HG03196 (cell line): Measurements from ENCODE around the gene GSDME.

Experiments used
- ATAC-seq: cut with Tn5 transposase; IDR thresholded peaks from one replicate; pipeline ENCODE4 v1.9.1; 2021; ENCODE audit not compliant: unreplicated experiment

Gene GSDME

DNA sequence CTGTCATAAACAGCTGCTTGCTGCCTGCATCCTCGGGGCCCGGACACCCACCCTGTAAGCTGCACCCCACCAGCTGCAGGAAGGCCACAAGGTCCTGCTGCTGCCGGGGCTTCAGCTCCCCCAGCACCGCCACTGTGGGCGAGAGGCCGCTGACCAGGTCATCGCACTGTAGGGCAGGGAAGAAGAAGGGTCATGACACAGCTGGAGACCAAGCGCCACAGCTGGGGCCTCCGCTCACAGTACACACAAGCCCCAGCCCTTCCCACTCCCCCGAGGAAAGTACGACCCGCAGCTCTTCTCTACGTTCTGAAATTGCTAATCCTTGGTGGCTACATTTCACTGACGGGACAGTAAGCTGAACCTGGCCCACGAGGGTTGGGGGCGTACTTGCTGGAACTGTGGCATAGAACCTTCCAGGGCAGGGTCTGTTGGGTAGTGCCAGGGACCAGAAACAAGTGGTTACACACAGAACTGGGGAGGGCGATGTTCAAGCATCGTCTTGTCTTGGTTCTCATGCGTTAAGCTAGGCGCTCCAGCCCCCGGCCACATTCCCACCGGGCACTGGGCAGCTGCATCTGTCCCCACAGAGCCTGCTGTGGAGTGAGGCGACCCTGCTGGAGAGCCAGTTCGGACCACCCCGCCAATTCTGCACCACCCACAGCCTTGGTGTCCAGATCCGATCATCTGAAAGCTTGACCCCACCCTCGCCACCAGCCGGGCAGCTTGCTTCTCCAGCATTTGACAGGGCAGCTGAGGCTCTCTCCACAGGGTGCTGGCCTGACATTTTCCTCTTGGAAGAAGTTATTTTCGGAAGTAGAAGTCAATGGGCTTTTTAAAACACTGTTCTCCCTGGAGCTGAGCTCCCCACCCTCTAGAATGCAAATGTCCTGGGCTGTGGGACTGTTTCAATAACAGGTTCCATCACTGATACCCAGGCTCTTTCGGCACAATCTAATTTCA is 50.8 kb downstream of the GSDME start:
- no peak for ATAC-seq

DNA sequence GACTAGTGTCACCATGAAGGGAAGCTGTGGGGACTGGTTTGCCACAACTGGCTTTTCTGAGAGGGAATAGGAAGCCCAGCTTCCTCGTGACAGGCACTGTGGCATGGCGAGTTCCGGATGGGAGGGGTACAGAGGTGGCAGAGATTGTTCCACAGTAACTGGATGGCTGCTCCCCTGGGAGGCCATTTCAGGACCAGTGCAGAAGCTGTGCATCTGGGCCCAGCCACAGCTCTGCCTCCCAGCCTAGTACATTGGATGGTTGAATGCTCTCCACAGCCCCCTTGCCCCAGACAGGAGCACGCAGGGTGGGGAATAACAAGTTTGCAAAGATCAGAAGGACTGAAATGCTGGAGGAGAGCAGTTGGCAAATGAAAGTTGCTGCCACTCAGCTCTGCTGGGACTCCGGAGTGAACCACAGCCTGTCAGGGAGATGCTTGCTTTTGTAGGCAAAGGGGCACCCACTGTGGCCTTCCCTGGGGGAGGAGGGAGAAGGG is 51.8 kb downstream of the GSDME start:
- ATAC-seq, result no peak

DNA sequence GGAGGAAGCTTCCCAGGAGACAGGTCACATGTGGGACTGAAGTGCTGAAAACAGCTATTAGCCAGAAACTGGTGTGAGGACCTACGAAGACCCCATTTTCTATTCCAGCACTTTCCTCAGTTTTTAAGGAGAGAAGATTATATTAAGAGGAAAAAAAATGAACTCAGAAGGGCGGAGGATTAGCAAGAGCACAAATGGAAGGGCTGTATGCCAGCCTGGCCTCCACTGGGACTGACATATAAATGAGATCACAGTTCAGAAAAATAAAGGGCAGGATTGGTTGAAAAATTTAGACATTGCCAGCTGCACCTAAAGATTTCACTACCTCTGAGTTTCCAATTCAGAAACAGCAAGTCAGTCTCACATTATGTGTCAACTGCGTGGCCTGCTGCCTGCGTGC is 53.0 kb downstream of the GSDME start:
- no peak for ATAC-seq

DNA sequence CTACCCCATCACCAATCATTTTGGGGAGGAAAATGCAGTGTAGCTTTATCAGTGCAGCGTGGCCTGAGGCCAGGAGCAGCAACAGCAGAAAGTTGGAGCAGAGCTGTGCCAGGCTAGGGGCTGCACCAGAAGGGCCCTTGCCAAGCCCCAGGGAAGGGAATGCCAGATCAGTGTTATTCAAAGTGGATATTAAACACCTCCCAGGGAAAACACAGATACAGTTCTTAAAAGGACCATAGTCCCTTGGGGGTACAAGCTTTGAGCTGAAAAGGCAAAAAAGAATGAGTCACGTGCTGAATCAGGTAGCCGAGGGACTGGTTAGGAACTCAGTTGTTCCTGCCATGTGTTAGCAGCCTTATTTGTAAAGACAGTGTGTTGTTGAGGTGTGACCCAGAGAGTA is 54.0 kb downstream of the GSDME start:
- ATAC-seq, result no peak

DNA sequence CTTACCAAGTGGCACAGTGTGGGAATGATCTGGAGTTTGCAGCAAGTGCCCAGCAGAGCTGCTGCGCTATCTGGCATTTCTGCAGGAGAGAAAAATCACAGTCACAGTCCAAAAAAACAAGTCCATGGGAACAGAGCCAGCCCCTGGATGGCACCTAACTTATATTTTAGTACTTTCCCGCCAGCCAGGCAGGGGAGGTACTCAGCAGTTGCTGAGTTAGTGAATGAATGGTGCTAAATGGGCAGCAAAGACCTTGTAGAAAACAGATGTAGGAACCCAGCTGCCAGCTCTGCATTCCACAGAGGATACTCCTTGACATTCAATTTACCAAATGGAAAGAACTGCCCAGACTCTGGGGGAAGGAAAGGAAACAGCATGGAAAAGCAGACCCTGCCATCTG is 54.5 kb downstream of the GSDME start:
- ATAC-seq, result no peak

DNA sequence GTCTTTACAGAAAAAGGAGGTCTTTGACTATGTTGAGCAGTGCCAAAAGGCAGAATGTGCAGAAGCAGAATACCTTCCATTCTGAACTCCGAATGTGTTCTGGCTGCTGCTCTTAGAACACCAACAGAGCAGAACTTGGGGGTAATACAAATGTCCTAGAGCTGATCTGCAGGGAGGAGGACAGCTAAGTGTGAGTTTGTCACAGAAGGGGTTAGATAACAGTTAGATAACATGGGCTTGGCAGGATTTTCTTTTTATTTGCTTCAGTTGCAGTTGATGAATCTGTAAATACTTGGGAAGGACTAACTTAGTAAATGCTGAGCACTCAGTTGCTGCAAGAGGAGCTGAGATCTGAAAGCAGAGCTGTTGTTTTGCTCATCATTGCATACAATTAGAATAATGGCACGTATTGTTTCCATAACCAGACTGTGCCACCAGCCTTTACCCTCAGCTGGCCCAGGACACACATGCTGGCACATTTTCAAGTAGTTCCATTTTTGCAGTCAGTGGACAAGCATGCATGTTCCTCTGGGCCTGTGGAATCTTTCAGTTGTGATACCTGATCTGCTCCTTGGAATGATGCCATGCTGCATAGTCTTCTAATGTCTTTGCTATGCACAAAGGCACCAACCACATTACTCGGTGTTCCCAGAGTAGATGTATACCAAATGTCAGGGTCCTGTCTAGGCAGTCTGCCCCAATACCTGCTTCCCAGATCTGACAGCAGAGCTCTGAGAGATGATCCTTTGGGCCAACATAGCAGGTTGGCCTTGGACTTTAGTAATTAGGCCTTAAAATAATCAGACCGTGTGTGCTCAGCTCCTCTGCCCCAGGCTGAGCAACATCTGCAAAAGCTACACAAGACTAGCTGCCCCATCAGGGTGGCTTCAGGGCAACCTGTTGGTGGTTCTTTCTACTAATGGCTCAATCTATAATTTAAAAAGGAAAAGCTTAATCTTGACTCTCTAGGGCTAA is 55.7 kb downstream of the GSDME start:
- ATAC-seq, result no peak

DNA sequence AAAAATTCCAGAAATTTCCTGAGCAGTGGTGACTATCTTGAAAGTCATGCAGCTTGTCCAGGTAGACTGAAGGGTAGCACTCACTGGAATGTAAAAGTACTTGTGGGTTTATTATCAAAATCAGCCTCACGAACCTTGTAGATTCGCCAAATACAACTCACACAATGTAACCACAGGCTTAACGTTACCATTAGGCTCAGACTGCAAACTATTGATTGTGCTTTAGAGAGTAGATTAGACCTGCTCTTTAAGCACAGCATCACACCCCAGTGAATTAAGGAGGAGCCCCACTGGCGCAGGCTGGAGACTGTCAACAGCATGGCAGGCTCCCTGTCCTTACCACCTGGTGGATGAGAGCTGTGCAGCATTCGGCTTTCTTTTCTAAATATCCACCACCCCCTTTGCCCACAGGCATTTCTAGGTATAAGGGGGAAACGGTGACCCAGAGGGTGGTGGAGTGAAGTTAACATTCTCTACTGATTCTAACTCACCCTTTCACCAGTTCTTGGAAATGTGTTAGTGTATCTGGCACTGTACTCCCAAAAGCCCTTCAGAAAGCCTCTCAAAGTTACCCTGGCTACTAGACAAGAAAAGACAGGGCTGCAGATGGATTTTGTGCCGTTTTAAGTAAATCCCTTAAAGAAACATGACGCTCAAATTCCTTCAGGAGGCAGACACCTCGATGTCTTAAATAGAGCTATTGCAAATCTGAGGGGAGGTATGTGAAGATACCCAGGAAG is 56.6 kb downstream of the GSDME start:
- no peak for ATAC-seq

DNA sequence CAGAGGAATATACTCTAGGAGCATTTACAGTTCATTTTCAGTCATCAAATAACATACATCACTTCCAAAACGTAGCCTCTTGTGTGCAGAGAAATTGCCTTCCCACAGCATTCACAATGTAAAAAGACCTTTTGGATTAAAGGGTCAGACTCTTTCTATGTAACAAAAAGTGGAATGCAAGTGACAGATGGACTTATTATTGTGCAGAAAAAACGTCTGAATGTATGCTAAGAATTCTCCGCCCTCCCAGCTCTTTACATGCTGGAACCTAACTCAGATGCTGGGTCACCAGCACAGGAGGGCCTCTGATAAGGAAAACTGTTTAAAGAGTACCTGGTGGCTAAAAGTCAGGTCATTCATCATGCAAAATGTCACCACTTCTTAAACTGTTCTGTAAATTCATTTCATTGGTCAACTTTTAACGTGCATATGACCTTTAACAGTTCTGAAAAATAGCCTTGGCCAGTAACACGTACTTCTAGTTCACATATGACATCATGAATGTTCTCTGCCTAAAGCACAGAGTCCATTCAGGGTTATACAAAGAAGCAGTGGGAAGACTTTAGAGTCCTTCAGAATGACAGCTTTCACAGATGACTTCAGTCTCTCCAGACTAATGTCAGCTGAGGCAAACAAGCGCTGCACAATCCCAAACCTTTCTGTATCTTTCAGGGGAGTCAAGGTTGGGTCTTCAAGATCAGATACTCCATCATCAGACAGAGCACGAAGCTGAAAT is 58.6 kb downstream of the GSDME start:
- ATAC-seq, result no peak

DNA sequence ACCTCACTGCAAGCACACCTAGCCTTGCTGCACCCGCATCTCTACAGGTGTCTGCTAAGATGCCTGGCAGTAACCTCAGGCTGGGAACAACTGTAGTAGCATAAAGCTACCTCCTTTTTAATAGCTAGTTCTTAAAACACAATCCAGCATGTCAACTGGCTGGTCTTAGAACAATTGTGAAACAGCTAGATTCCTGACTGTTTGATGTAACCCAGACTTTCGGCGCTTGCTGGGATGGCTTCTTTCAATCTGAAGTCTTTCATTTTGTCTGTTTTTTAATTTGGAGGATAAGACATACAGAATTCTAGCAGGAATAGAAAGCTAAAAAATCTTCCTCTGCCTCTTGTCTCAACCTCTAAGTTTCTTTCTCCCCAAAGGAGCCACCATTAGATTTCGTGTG is 59.8 kb downstream of the GSDME start:
- no peak for ATAC-seq

DNA sequence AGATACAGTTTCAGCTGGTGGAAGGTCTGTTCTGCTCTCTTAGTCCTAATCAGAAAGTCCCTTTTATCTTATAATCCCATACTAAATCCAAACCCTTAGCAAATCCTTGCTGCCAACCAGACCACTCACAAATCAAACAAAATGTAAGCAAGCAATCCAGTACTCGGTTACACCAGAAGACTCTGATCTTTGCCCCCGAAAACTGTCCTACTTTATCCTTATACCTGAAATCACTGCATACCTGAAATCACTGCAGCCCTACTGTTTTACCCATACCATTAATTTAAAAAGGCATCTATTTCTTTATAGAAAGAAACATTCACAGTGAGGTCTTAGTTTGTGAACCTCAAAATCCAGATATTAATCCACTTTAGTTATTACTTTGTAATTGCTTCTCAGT is 64.7 kb downstream of the GSDME start:
- no peak for ATAC-seq

DNA sequence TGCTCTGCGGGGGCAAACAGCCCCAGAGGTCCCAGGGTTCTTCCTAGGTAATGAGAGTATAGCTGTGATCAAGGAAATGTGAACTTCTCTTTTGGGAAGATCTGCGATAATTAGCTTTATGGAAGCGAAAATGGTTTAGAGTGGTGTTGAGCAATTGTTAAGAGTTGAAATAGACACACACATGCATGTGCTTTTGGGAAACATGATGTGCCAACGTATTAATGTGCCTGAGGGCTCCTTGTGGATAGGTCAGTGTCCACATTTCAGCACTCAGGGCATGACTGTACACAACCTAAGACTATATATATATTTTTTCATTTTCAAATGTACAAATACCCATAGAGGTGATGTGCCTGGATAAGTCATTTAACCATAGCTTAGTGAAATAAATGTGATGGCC is 67.0 kb downstream of the GSDME start:
- ATAC-seq, result no peak

DNA sequence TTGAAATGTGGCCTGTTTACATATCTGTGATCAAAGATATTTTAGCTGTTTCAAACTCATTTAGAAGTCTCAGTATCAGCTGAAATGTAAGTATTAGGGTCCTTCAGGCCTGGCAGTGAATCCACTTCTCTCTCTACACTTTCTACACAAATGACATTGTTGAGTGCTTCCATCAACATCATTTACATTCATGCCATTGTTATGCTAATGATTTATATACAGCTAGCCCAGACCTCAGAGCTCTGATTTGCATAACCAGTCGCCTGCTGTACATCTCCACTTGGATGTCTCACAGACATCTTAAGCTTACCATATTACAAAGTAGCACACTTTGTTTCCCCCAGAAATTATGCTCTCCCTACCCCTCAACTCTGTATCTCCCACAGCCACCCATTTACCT is 71.6 kb downstream of the GSDME start:
- ATAC-seq, result no peak

DNA sequence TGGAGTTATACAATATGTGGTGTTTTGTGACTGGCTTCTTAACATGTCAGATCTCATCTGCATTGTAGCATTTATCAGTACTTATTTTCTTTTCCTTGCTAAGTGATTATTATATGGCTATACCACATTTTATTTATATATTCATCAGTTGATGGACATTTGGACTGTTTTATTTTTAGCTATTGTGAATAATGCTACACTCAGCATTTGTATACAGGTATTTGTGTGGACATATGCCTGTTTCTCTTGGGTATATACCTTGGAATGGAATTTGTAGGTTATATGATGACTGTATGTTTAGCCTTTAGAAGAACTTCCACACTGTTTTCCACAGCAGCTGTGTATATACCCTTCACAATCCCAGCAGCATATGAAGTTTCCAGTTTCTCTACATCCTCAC is 86.5 kb downstream of the GSDME start:
- no peak for ATAC-seq

DNA sequence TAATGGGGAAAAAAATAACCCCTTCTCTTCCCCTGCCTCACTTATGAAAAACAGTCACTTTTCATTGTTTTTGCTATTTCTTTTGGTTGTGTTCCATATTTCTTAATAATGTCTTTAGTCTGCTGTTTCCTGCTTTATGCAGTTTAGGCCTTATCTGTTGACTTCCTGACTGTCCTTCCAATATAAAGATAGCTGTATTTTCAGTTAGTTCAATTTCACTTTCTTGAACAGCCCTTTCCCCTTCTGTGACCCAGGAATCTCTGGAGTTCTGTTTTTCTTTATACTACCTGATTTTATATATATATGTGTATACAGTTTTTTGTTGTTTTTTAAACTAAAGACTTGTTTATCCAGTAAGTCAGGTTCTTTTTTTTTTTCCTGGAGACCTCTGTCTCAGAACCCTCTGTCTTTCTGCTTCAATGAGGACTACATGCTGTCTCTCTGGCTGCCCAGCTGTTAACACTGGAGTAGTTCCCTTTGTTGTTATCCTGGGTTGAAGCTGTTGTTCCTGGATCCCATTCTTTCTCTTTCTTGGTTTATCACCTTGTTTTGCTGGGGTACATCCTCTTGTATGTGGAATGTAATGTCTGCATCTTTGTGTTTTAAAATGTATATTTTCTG is 87.2 kb downstream of the GSDME start:
- ATAC-seq, result no peak

DNA sequence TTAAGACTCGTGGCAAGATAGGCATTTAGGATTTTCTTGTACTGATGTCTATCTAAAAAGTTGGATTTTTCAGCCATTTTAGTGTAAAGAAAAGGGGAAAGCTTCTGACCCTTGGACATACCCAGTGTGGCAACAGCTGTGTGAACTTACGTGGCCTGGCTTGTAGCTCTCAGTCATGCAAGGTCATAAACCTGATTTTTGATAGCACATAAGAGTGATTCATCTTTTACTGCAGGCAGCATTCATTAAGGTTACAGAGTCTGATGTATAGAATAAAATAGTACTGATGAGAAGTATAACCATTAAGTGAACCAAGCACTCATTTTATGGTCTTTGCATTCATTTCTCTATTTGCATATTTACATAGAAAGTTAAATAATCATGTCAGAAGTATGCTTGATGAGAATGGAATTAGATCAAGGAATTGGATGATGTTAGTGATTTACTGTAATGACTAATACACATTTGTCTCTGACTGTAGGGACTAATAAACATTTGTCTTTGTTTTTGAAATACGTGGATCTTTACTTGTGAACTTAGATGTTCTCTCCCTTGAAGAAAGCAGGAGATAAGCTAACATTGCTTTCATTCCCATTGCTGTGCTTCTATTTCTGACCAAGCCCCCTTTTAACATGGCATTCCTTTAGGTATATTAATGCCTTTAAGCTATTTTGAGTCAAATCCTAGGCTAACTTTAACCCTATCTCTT is 88.2 kb downstream of the GSDME start:
- no peak for ATAC-seq

DNA sequence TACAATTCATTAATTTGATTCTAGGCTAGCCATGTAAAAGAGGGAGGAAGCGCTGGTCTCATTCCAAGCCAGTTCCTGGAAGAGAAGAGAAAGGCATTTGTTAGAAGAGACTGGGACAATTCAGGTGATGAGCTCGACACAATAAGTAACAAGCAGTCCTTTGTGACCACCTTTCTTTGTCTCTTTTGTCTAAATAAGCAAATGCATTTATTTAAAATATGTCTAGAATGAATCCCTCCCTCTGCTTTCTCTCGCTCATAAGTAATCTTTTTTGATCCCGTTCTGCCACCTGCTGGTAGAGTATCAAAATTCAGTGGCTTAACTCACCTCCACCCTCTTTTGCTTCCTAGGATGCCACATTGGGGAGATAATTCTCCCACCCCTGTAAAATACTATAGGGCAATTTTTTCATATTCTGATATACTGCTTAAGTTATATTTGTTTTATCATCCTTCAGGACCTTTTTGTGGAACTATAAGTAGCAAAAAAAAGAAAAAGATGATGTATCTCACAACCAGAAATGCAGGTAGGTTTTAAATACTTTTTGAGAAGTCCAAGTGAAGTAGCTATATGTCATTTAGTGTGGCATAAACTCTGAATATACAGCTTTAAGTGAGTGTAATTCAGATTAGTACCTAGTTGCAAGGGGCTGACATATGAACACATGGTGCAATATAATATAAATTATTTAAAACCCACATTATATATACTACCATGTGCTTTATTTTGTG is 91.5 kb downstream of the GSDME start:
- ATAC-seq, result peak; percentile 67

DNA sequence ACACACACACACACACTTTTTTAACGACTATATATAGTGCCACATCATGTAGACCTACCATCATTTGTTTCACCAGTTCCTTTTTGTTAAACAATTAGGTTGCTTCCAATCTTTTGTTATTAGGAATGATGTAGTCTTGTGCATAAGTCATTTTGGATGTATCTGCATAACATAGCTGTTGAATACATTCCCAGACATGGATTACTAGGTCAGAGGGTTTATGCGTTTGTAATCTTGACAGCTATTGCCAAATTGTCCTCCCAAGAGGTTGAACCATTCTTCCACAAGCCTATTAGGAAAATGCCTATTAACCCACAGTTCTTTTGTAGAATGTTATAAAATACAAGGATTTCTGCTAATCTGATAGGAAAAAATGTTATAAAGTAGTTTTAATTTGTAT is 96.7 kb downstream of the GSDME start:
- no peak for ATAC-seq

DNA sequence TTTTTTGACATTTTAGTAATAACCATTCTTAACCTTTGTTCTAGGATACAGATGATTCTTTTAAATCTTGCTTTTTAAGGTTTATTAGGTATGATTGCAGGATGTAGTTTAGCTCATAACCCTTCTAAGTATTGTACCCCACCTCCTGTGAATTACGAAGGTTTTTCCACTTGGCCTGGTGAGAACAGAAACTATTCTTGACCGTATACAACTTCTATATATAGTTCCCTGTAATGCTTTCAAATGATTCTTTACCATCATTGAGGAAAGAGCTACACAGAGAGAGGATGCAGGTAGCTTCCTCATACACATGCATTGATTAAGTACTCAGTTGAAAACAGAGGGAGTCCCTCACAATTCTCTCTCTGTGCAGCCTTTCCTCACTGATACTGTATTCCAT is 97.8 kb downstream of the GSDME start:
- ATAC-seq, result peak; percentile 57

DNA sequence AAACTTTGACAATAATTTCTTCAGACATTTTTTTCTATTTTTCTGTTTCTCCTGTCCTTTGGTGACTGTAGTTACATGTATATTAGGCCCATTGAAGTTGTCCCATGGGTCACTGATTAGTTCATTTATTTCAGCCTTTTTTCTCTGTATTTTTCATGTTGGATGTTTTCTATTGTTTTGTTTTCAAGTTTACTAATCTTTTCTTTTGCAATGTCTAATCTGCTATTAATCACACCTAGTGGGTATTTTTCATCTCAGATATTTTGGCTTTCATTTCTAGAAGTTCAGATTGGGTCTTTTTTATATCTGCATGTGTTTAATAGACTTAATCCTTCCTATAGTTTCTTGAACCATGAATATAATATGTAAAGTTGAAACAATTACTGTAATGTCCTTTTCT is 99.3 kb downstream of the GSDME start:
- ATAC-seq, result no peak
